ENCODE results near the gene KIF18B.
A peak's percentile ranks its signal among the peaks of the same experiment; 100 is the strongest.

KIF18B gene

DNA sequence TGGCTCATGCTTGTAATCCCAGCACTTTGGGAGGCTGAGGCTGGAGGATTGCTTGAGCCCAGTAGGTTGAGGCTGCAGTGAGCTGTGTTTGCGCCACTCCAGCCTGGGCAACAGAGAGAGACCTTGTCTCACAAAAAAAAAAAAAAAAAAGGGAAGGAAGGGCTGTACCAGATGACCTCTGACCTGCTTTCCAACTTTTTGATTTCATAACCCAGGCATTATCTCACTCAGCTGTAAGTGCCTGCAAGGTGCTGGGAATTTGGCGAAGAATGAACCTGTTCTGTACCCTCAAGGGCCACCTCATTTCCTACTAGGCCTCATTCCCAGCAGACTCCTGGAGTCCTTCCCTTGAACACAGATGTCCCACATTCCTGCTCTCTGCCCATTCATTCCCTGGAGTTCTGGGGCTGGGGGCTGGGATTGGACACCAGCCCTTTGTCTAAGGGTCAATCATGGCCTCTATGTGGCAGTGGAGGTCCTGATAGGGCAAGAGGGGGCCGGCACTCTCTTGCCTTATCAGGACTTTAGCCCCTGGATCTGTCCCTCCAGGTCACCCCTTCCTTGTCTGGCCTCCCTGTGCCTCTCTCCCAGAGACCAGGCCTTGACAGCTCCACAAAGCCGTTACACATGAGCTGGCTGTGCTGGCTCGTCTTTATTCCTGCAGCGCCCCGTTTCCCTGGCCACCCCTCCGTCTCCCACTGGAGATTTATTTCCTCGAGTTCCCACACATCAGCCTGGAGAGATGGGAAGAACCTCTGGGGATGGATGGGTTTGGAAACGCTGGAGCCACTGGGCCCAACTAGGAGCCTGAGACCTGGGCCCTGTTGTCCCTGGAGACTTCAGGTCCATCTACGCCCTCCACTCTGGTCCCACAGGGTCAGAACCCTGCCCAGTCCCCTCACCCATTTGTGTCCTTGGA is 31.5 kb downstream of the KIF18B start:
- DNase-seq = no peak

DNA sequence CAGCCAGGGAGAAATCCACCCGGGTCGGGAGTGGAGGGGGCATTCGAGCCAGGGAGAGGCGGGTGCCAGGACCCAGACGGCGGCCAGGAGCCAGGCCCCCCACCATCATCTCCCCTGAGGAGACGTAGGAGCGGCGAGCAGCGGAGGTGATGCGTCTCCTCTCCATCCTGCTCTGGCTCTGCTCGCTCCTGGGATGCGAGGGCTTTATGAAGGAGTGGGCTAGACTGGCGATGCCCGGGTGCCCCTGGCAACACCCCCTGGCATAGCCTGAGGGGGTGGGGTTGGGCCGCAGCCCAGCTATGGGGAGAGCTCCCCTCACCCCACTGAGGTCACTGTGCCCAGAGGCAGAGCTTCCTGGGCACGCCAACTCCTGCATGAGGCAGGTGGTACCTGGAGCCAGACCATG is 32.2 kb downstream of the KIF18B start, which contains the start of gene GFAP:
Gene GFAP (minus strand): TSS at position 180 of the 406 bp plus-strand sequence. CDS start 14 bp downstream, at position 166.
- no peak for DNase-seq

DNA sequence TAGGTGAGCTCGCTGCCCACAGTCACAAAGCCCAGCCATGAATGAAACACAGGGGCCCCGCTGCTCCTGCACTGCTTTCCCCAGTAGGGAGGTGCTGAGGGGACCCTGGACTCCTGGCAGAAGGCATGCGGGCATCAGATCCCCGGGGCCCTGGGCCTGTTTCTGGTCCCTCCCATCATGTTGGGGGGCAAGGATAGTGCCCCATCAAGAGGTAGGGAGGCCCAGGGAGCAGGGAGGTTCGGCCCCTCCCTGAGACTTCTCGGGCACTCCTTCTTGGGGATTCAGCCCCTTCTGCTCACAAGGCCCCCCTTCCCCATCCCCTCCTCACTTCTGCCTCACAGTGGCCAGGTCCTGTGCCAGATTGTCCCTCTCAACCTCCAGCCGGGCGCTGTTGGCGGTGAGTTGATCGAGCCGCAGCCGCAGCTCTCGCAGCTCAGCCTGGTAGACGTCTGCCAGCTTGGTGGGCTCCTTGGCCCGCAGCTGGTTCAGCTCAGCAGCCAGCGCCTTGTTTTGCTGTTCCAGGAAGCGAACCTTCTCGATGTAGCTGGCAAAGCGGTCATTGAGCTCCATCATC is 32.8 kb downstream of the KIF18B start:
- DNase-seq = no peak

DNA sequence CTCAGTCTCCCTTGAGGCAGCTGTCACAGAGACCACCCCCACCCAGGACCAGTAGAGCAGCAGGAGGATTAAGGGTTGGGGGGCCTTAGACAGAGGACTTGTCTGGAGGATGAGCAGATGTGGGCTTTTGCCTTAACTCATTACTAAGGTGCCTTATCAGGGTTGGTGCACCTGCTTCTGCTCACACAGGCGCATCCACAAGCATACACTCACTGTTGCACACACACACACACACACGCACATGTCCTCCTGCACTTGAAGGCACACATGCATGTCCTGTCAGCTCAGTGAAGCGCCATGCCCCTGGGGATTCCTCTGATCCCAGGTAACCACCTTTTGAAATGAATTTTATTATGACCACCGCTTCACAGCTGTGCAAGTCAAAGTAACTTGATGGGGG is 33.4 kb downstream of the KIF18B start:
- DNase-seq = no peak

DNA sequence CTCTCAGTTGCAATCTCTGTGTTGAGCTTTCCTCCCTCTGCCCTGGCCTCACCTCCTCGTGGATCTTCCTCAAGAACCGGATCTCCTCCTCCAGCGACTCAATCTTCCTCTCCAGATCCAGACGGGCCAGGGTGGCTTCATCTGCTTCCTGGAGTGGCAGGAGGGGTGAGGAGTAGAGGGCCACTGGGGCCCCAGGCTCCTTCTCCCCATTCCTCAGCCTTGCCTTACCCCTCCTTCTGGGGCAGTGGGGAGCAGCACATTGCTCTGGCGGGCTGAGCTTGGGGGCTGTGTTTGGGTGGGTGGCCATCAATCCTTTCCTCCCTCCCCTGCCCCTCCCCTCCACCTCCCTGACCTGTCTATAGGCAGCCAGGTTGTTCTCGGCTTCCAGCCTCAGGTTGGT is 33.9 kb downstream of the KIF18B start:
- no peak for DNase-seq

DNA sequence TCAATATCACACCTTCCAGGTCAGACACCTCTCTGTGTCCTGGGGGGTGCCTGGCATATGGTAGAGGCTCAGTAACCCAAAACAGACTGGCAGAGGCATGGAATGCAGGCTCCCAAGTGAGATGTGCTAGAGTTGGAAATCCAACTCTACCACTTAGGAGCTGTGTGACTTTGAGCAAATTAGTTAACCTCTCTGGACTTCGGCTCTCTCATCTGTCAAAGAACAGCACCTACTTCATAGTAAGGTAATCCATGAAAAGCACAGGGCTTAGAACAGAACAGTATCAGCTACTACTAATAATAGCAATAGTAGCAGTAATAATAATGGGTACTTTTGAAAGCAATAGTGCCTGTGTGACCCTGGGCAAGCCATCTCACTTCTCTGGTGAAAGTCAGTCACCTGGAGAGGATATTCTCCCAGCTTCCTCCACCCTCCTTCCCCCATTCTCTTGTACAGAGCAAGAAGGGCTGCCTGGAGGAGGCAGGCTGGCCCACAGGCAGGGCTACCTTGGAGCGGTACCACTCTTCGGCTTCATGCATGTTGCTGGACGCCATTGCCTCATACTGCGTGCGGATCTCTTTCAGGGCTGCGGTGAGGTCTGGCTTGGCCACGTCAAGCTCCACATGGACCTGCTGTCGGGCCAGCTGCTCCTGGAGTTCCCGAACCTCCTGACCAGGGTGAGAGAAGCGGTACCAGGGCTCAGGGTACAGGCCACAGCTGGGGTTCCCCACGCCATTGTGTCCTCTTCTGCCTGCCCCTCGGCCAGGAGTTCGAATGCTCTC is 34.6 kb downstream of the KIF18B start:
- DNase-seq = no peak

DNA sequence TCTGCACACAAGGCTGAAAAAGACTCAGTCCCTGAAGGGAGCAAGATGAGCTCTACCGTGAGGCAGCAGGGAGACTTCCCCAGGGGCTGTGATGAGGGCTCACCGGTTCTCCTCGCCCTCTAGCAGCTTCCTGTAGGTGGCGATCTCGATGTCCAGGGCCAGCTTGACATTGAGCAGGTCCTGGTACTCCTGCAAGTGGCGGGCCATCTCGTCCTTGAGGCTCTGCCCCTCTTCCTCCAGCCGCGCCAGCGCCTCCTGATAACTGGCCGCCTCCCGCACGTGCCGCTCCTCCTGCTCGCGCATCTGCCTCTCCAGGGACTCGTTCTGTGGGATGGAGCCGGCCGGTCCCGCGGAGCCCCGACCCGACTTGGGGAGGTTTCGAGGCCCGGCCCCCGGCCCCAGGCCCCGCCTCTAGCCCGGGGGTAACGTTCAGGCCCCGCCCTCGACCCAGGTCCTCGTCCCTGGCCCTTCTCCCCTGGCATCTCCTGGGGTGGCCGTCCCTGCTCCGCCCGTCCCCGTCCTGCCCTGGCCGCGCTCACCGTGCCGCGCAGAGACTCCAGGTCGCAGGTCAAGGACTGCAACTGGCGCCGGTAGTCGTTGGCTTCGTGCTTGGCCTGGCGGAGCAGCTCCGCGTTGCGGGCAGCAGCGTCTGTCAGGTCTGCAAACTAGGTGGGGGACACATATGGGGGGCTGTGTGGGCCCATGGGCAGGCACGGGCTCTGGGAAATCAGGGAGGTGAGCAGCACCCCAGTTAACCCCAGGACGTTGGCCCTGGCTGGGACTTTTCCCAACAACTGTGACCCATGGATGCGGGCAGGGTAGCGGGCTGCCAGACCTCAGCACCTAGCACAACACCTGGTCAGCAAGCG is 36.2 kb downstream of the KIF18B start:
- peak; percentile 60 for DNase-seq

DNA sequence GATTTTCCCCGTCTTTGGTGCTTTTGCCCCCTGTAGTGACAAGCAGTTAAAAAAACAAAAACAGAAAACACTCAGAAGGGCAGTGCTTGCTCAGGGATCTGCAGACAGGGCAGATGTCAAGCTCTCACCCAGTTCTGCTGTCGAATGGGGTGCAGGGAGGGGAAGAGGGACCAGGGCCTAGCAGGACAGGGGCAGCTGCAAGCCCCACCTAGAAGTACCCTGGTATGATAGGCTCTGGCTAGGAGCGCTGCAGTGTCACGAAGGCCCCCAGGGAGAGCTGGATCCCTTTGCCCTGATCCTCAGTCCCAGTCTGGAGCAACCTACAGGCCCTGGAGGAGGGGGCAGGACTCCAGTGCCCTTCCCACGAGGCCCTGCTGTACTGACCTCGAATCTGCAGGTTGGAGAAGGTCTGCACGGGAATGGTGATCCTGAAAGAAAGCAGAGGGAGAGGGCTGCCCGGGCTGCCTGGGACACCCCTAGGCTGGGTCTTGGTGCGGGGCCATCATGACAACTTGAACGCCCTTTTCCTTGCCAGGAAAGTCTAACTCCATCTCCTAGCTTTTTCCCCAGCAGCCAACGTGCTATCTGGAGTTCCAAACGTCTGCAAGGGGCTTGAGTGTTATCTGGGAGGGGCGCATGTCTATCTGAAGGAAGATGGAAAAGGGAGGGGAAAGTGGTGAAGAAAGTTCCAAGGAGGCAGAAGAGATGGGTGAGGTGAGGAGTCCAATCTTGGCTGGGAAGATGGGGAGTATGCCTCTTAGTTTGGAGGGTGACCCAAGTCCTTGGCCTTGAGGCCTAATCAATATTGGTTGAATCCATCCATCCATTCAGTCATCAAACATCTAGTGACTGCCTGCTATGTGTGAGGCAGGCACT is 37.1 kb downstream of the KIF18B start:
- DNase-seq = no peak

DNA sequence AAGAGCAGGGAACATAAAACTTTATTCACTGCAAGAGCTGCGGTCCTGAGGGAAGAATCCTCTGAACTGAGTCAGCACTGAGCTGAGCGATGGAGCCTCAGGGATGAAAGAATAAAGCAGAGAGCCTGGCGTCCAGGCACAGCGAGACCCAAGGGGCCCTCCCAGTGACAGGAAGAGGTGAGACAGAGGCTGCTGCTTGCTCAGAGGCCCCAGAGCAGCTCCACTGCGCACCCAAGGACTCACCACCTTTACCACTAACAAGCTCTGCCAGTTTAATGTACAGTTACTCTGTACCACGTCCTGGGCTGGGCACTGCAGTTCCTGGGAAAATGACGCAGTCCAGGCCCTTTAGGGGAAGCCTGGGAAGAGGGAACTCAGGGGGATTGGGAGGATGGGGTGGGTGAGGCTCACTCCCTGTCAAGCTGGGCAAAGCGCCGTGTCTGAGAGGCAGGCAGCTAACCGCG is 37.9 kb downstream of the KIF18B start:
- DNase-seq = no peak

DNA sequence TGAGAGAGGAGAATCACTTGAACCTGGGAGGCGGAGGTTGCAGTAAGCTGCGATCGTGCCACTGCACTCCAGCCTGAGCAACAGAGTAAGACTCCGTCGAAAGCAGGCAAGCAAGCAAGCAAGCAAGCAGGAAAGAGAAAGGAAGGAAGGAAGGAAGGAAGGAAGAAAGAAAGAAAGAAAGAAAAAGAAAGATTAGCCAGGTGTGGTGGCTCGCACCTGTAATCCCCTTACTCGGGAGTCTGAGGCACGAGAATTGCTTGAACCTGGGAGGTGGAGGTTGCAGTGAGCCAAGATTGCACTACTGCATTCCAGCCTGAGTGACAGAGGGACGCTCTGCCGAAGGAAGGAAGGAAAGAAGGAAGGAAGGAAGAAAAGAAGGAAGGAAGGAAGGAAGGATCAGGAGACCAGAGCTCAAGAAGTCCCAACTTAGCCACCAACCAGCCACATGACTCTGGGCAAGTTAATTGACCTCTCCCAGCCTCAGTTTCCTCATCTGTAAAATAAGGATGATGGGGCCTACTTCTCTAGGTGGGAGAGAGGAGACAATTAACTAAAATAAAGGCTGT is 38.7 kb downstream of the KIF18B start:
- DNase-seq = no peak

DNA sequence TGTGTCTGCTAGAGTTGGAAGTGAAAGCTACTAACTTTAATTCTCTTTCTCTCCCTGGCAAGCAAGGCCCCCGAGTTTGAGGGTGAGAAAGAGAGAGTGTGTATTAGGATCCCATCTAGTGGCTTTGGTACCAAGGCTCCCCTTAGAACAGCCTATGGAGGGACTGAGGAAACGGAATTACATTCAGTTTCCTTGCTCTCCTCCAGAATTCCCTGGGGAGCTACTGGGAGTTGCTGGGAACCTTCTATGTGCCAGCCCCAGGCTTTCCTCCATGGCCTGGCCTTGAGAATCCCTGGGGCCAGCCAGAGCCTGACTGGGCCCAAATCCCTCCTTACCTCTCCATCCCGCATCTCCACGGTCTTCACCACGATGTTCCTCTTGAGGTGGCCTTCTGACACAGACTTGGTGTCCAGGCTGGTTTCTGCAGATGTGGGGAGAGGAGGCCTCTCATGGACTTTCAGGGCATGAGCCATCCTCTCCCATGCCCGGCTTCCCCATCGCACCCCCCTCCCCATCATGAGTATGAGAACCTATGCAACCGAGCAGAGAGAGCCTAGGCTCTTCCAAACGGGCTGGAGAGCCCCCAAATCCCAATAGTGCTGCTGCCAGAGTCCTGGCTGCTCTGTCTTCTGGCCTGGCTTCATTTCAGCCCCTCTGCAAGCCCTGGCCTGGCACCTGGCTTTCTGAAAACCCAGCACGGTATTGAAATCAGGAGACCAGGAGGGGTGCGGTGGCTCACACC is 39.7 kb downstream of the KIF18B start:
- no peak for DNase-seq

DNA sequence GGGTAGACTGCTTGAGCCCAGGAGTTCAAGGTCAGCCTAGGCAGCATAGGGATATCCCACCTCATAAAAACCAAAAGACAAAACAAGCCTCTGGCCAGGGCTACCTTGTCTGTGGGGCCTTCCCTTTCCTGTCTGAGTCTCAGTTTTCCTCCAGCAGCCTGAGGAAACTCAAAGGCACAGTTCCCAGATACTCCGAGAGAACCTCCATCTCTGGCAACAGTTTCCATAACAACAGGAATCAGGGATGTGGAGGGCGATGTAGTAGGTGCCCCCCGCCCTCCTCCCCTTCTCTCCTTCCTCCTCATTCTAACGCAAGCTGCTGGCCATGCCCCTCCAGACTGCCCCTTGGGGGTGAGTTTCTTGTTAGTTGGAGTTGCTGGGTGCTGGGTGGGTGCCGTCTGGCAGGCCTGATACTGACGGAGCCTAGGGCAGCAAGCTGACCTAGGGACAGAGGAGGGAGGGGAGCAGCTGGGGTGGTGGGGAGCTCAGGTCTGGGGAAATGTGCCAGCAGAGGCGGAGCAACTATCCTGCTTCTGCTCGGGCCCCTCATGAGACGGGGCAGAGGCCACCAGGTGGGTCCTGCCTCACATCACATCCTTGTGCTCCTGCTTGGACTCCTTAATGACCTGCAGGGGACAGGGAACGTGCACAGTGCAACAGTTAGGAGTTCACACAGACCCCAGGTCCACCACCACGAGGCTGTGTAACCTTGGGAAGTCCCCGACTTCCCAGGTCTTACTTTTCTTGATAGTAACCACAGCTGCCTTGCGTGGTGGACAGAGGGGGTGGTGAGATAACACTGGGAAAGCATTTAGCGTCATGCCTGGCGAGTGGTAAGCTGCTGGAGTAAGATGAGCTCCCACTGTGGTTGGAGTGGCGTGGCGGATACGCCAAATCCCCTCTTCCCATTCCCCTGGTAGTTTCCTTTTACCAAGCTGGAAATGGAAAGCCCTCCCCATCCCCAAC is 40.5 kb downstream of the KIF18B start:
- no peak for DNase-seq

DNA sequence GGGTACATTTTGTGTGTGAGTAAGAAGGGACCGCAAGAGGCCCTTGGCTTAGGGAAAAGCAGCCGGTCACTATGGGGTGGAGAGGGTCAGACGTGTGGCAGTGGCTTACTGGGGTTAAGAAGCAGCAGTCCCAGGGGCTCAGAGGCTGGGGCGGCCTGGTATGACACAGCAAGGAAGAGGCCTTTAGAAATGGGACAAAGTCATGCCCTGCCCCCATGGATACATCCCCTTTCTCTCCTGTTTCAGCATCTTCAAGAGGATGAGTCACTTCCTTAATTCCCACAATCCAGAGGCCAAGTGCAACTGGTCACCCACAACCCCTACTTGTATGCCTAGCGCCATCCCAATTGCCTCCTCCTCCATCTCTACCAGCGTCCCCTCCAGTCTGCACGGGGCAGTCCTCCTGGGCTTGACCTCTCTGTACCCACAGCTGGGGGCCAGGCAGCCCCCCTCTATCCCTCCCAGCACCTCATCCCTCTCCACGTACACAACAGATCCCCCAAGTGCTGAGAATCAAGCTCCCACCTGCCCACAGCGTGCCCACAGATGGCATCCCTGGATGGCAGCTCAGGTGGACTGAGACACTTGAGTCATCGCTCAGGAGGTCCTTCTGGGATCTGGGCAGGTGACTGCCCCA is 41.4 kb downstream of the KIF18B start:
- no peak for DNase-seq

DNA sequence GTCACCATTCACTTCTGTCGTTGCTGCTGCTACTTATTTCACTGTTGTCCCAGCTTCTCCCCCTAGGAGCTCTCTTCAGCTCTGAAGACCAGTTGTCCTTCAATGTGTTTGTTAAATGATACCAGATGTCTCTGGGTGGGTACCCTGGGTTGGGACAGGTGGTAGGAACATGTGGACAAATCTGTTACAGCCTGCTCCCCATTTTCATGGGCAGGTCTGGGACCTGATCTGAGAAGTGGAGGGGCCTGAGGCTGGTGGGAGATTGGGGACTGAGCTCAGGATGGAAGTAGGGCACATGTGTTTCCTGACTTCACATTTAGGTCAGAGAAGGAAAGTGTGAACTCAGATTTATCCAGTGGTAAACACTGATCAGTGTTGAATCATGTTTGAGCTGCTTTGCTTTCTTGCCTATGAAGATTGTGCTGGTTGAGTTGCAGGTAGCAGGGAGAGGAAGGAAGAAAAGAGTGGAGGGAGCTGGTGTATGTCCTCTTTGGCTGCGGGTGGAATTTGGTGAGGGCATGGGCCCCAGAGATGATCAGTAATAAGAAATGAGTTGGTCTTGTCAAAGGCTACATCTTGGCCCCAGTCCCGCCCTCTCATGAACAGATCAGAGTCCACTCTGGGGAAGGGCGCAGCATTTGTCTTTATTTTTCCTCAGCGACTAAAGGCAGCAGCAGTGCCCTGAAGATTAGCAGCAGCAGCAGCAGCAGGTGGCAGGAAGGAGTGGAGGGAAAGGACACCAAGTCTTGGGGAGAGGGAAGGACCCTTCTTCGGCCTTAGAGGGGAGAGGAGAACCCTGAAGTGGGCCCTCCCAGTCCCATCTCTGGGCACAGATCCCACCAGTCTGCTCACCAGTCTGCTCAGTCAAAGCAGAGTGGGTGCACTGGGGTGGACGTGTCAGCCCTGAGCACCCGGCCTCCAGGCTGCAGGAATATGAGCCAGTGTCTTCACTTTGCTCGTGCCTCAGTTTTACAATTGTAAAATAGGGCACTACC is 42.3 kb downstream of the KIF18B start:
- no peak for DNase-seq

DNA sequence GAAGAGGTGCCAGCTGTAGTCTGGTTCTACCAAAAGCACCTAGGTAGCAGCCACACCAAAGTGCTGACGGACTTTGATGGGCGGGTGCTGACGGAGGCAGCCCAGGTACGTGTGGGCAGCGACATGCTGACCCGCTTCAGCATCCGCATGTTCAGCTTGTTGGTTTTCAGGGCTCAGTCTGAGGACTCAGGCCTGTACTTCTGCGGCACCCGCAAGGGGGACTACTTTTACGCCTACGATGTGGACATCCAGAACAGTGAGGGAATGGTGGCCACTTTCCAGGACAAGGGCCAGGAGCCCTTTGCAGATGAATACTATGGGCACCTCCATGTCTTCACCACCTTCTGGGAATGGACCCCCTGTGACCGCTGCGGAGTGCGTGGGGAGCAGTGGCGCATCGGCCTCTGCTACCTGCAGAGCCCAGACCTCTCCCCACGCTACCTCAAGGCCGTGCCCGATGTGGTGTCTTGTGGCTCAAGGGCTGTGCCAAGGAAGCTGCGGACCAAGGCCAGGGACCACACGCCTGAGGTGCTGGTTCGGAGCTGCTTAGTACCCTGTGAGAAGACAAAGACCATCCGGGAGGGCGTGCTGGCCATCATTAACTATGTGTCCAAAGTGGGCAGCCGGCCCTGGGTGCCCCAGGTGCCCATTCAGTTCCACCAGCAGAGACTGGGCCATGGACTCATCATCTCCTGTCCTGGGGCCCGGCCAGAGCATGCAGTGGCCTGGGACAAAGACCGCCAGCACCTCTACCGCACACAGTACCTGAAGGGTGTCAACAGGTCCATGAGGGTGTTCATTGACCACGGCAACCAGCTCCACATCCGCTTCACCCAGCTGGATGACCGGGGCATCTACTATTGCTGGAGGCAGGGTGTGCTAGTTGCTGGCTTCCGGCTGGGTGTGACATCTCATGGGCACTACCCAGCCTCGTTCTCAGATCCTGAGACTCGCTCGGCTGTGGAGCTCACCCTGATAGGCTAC is 43.3 kb downstream of the KIF18B start:
- no peak for DNase-seq
